Measurements from ENCODE around the gene ZNF385A. TPM values are rescaled to one million over a fixed set of nuclear protein-coding genes. Genes with fewer than 3 reads are reported as not detected.

Gene ZNF385A
- total RNA-seq: 10 to 100 TPM in 4 of 9 donors, 1 to 10 TPM in 5; 3.6 to 22.7 (median 6.7) TPM
- 1 to 10 TPM; 5.3 TPM for polyA plus RNA-seq
- long read RNA-seq, donor 1, partial matches to known transcripts: 0 of 3 reads
- long read RNA-seq, donor 1, other reads (novel, unspliced or antisense): 3 of 3 reads
- long read RNA-seq, donor 2: 0 reads
- long read RNA-seq, donor 3: 0 reads

GRCh38 chr12:54384591-54385041, at the start of gene ZNF385A:
Gene ZNF385A (minus strand): TSS chr12:54384733. CDS start chr12:54384514, 219 bp downstream.
- DNase-seq (peak in 3 of 5 donors; percentile 43 to 76 (median 56)), ATAC-seq (peak in 3 of 4 donors; percentile 19 to 67 (median 27))
- no peaks in the 10 kb centered on the region for H3K36me3 ChIP-seq
- no peak for TF ChIP-seq CTCF (IDR thresholded peaks at IDR 0.05)
- TF ChIP-seq POLR2A (IDR thresholded peaks at IDR 0.05): no peak
- WGBS, 4 donors: 88 to 100% (median 96%) methylated on average over 1 of the region's 1 CpG
- peaks cover 0 to 55% (median 7%) of the 10 kb centered on the region in 12 donors for H3K4me1 ChIP-seq
- intact Hi-C loops (cut with DNase I): no loop called here
- peak within 1 kb of the TSS in 8 of 12 donors; percentile 0 to 49 (median 19) for H3K4me3 ChIP-seq
- no peaks in the 10 kb centered on the region for H3K9me3 ChIP-seq
- no peaks in the 10 kb centered on the region for H3K27me3 ChIP-seq
- peak within 1 kb of the TSS in 9 of 12 donors; percentile 9 to 91 (median 63) for H3K27ac ChIP-seq

GRCh38 chr12:54432815-54433164, 48.3 kb upstream of the ZNF385A start:
- Histone ChIP-seq H3K27ac (peak overlapping the region; percentile 7 to 97 (median 74)), H3K4me3 (peak overlapping the region in 2 of 12 donors; percentile 3 to 21), H3K36me3 (no peaks in the 10 kb centered on the region), H3K9me3 (no peaks in the 10 kb centered on the region), H3K27me3 (no peaks in the 10 kb centered on the region), H3K4me1 (peaks cover 21 to 59% (median 42%) of the 10 kb centered on the region in 12 donors)
- TF ChIP-seq CTCF (IDR thresholded peaks at IDR 0.05) (no peak), POLR2A (IDR thresholded peaks at IDR 0.05) (no peak)
- ATAC-seq: peak; percentile 46 to 77 (median 56)
- 65 to 76% (median 67%) methylated on average over 4 of the region's 4 CpGs for WGBS, 4 donors
- intact Hi-C loops (cut with DNase I): loop anchor here in 4 of 10 donors (2.0 kb wide), 2 partner anchors 14 to 28 kb away; partner anchors contain the start of gene ITGA5 (in 3 of the 4)
- DNase-seq: peak in 3 of 5 donors; percentile 51 to 68 (median 56)

GRCh38 chr12:54431911-54432814, 47.6 kb upstream of the ZNF385A start:
- intact Hi-C loops (cut with DNase I): loop anchor here in 4 of 10 donors (2.0 kb wide), 2 partner anchors 13 to 27 kb away; partner anchors contain the start of gene ITGA5 (in 3 of the 4)
- Histone ChIP-seq H3K36me3 (no peaks in the 10 kb centered on the region), H3K27ac (peak overlapping the region; percentile 7 to 97 (median 74)), H3K4me3 (peak overlapping the region in 2 of 12 donors; percentile 3 to 21), H3K27me3 (no peaks in the 10 kb centered on the region), H3K4me1 (peaks cover 23 to 63% (median 46%) of the 10 kb centered on the region in 12 donors), H3K9me3 (no peaks in the 10 kb centered on the region)
- 22 to 32% (median 24%) methylated on average over 9 of the region's 9 CpGs for WGBS, 4 donors
- ATAC-seq: peak; percentile 64 to 86 (median 81)
- peak; percentile 78 to 90 (median 85) for DNase-seq
- peak in 1 of 12 donors; percentile 2 for TF ChIP-seq CTCF (IDR thresholded peaks at IDR 0.05)
- TF ChIP-seq POLR2A (IDR thresholded peaks at IDR 0.05): no peak

Data from heart left ventricle (tissue), 16 donors.